GM18502 (cell line): Measurements from ENCODE around the gene NCAPD2.

Experiments used
- ATAC-seq: cut with Tn5 transposase; IDR thresholded peaks from one replicate; pipeline ENCODE4 v1.9.1; 2021; ENCODE audit warnings: mild to moderate bottlenecking; ENCODE audit not compliant: unreplicated experiment, poor library complexity

The NCAPD2 gene

DNA sequence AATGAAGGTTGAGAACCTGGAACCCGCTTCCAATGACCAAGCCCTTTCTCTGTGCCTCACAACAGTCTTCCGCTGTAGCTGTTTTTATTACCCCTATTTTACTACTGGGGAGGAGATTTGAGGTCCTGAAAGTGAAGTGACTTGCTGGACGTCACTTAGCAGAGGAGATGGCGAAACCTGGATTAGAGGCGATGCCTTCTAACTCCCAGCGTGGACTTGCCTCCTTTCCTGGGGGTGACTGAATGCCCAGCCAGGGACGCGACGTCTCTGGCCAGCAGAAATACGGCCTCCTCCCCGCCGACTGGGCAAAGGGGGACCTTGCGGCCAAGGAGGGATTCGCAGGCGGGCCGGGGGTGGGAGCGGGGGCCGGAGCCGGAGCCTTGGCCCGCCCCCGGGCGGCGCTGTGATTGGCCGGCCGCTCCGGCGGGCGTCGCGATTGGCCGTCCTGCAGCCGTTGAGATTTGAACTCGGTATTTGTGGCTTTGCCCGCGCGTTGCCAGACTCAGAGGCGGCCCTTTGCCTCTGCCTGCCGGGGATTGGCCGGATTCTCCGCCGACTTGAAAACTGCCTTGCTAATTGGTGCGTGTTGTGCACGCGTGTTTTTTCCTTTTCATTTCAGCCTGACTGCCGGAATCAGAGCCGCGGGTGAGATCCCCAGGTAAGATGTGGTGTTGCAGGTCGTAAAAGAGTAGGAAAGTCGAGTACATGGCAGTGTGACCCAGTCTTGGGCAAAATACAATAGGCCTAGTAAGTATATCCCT is at the start of gene NCAPD2:
TSS of gene NCAPD2 (plus strand) at position 606 of the 761 bp plus-strand sequence. CDS start 997 bp downstream, outside the sequence.
- ATAC-seq = peak; percentile 85

DNA sequence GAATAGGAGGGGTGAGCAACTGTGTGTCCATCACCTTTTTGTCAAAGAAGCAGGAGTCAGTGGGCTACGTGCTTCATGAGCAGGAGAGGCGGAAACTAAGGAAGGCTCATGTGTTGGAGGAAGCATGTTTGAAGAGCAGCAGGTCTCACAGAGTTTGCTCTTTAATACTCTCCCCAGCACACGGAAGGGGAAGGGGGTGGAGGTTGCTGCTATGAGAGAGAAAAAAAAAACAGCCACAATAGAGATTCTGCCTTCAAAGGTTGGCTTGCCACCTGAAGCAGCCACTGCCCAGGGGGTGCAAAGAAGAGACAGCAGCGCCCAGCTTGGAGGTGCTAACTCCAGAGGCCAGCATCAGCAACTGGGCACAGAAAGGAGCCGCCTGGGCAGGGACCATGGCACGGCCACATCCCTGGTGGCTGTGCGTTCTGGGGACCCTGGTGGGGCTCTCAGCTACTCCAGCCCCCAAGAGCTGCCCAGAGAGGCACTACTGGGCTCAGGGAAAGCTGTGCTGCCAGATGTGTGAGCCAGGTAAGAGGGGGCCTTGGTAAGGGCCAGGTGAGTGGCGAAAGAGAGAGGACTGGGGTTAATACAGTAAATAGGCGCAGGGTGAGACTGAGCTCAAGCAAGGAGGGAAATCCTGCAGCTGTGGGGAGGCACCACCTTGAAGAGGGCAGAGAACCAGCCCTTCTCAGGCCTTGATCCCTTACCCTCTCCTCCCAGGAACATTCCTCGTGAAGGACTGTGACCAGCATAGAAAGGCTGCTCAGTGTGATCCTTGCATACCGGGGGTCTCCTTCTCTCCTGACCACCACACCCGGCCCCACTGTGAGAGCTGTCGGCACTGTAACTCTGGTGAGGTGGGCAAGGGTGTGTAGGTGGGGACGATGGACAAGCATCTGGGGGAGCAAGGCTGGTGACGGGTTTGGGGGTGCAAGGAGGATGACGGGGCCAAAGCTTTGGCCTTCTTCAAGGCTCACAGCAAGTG is 48.9 kb upstream of the NCAPD2 start, which contains the start of gene CD27:
TSS of gene CD27 (plus strand) at position 252 of the 985 bp plus-strand sequence. CDS start at position 393, 141 bp downstream.
- ATAC-seq = no peak

DNA sequence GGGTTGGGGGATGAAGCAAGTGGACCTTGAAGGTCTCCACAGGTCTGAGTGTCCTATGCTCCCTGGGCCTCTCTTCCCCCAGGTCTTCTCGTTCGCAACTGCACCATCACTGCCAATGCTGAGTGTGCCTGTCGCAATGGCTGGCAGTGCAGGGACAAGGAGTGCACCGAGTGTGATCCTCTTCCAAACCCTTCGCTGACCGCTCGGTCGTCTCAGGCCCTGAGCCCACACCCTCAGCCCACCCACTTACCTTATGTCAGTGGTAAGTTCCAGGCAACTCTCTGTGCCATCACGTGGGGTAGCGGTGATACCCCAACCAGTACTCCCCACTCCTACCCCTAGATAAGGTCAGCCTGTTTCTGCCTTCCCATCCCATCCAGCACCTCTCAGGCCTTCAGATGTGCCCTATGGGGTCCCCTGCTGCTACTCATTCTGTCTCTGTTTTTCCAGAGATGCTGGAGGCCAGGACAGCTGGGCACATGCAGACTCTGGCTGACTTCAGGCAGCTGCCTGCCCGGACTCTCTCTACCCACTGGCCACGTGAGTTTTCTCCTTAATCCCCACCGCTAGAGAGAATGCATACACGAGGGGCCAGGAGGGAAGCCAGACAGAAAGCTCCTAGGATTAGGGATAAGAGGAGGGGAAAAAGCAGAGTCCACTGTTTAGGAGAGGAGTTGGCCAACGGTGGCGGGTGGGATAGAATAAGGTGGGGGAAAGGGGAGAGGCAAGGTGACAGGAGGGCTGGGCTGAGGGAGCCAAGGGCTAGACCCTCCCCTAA is 43.6 kb upstream of the NCAPD2 start:
- no peak for ATAC-seq

DNA sequence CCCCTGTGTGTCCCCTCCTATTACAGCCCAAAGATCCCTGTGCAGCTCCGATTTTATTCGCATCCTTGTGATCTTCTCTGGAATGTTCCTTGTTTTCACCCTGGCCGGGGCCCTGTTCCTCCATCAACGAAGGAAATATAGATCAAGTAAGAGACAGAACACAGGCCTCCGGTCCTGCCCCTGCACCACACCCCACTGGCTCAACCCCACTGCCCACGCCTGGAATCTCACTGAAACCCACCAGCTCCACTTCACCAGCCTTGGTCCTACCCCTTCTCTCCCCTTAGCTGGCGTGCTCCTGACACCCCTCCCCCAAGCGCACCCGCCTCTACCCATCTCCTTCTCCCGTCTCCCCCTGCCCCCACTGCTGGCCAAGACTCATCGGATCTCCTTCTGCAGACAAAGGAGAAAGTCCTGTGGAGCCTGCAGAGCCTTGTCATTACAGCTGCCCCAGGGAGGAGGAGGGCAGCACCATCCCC is 43.0 kb upstream of the NCAPD2 start:
- ATAC-seq = no peak

DNA sequence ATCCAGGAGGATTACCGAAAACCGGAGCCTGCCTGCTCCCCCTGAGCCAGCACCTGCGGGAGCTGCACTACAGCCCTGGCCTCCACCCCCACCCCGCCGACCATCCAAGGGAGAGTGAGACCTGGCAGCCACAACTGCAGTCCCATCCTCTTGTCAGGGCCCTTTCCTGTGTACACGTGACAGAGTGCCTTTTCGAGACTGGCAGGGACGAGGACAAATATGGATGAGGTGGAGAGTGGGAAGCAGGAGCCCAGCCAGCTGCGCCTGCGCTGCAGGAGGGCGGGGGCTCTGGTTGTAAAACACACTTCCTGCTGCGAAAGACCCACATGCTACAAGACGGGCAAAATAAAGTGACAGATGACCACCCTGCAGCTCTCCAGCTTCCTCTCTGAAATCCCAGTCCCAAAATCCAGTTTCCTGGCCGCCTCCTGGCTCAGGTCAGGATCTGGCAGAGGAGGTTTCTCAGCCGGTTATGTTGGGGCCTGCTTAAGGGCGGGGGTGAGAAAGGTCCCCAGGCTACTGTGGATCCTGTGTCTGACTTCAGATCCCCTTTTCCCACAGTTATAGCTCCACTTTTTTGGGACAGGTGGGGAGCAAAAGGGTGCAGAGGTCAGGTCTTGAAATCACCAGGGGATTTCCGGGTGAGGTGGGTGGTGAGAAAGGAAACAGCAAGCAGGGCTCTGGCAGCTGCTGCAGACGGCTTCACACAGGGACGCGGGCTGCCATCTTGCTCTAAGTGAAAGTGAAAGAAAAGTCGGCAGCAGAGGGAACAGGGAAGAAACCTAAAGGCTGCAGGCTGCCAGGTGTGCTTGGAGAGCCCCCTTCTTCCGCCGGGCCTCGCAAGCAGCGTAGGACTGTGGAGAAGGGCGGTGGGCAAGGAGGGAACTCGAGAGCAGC is 42.3 kb upstream of the NCAPD2 start, which contains the start of gene TAPBPL:
TSS of gene TAPBPL (plus strand) at position 695 of the 897 bp plus-strand sequence. CDS start 207 bp downstream, outside the sequence.
- peak; percentile 68 for ATAC-seq

DNA sequence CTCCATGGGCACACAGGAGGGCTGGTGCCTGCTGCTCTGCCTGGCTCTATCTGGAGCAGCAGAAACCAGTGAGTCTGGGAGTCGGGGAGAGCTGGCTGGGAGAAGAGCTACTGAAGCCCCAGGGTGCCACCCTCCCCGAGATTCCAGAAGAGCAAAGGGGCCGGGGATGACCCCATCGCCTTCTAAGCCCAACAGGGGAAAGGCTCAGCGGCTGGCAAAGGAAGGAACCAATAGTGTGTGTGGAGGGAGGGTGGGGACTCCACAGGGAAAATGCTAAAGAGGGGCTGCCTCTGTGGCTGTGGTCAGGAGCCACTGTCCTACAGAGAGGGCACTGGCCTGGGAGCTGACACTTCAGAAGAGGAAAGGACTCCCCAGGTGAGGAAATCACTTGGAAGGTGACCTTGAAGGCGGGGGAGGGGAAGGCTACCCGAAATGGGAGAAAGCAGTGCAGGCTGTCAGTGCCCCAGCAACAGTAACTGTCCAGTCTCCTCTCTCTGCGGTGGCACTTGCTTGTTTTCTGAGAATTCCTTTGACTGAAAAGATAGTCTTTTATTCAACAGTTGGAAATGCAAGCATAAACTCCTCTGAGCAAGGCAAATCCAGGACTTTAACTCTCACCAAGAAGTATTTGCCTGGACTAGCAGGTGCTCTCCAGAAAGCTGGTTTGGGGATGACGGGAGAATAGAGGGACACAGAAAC is 41.5 kb upstream of the NCAPD2 start:
- ATAC-seq = no peak

DNA sequence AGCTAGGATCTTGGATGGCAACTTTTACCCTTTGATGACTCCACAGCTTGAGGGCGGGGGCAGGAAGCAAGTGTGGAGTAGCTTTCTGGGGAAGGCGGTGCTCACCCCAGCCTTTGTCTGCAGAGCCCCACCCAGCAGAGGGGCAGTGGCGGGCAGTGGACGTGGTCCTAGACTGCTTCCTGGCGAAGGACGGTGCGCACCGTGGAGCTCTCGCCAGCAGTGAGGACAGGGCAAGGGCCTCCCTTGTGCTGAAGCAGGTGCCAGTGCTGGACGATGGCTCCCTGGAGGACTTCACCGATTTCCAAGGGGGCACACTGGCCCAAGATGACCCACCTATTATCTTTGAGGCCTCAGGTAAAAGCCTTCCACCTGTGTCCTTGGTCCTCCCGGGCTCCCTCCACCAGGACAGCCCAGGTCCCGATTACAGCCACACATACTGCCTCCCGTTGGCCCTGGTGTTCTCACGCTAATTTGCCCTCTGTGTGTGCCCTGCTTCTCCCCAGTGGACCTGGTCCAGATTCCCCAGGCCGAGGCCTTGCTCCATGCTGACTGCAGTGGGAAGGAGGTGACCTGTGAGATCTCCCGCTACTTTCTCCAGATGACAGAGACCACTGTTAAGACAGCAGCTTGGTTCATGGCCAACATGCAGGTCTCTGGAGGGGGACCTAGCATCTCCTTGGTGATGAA is 40.8 kb upstream of the NCAPD2 start:
- ATAC-seq = no peak

- no peak for ATAC-seq
Measured at GRCh38 chr12:6457220-6457945, 36.5 kb upstream of the NCAPD2 start.

- no peak for ATAC-seq
Measured at GRCh38 chr12:6458281-6459003, 35.5 kb upstream of the NCAPD2 start.

GRCh38 chr12:6459004-6459337 is 34.9 kb upstream of the NCAPD2 start:
- ATAC-seq = no peak

- no peak for ATAC-seq
Measured at GRCh38 chr12:6460751-6461371, 33.0 kb upstream of the NCAPD2 start.

GRCh38 chr12:6461401-6462233 is 32.3 kb upstream of the NCAPD2 start:
- peak; percentile 71 for ATAC-seq

- ATAC-seq = peak; percentile 13
Measured at GRCh38 chr12:6462234-6462995, 31.5 kb upstream of the NCAPD2 start.

- ATAC-seq = no peak
Measured at GRCh38 chr12:6463216-6463615, 30.7 kb upstream of the NCAPD2 start.

DNA sequence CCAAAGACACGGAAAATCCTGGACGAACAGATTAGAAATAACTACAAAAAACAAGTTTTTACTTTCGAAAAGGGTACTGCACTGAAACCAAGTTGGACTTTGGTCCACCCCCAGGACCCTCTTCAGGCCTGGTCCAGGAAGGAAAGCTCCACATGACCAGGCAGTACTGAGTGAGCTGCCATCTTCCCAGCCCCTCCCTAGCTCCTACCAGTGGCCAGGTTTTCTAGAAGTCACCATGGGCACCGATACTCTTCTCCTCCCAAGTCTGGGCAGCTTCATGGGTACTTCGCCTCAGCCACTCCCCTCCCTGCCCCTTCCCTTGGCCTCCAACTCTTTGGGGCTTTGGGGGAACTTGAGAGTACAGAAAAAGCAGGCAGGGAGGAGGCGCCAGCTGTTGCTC is 30.0 kb upstream of the NCAPD2 start:
- ATAC-seq = no peak
